Choroid plexus epithelial cell (primary cell): ENCODE measurements around the gene E2F3.

ENCODE experiments used
- DNase-seq: peaks from one replicate; pipeline ENCODE4 v3.0.0-alpha.2; 2010; ENCODE audit warnings: low read depth
- H3K4me3 ChIP-seq: 2 replicates; pipeline ENCODE4 v1.5.1; 2011; ENCODE audit warnings: low read depth, mild to moderate bottlenecking, control low read depth, low read length, moderate library complexity
- CTCF ChIP-seq: conservative IDR thresholded peaks from 2 replicates; pipeline ENCODE4 v1.5.1; 2011; ENCODE audit warnings: low read depth, mild to moderate bottlenecking, control low read depth, inconsistent platforms, low read length, moderate library complexity

E2F3 gene

GRCh38 chr6:20402092-20402341 is 338 bp downstream of the E2F3 start:
- DNase-seq: no peak
- TF ChIP-seq CTCF: no peak
- H3K4me3 ChIP-seq: peak overlapping the region; percentile 78

- peak; percentile 20 for DNase-seq
- no peak for TF ChIP-seq CTCF
- peak overlapping the region; percentile 78 for H3K4me3 ChIP-seq
Observed at GRCh38 chr6:20402342-20403069, 827 bp downstream of the E2F3 start.

GRCh38 chr6:20403070-20403765 is 1.5 kb downstream of the E2F3 start:
- H3K4me3 ChIP-seq: peak overlapping the region; percentile 78
- no peak for TF ChIP-seq CTCF
- DNase-seq: peak; percentile 57

GRCh38 chr6:20403766-20404640 is 2.3 kb downstream of the E2F3 start:
- TF ChIP-seq CTCF: no peak
- peak; percentile 62 for DNase-seq

GRCh38 chr6:20404641-20405032 is 3.0 kb downstream of the E2F3 start:
- TF ChIP-seq CTCF: peak; percentile 77
- DNase-seq: peak; percentile 86
- H3K4me3 ChIP-seq: peak overlapping the region; percentile 78

More at GRCh38 chr6:20403766-20404640, 2.3 kb downstream of the E2F3 start:
- H3K4me3 ChIP-seq: peak overlapping the region; percentile 78

- DNase-seq: no peak
- no peak for TF ChIP-seq CTCF
- H3K4me3 ChIP-seq: no peak overlapping the region
Observed at GRCh38 chr6:20408851-20409250, 7.2 kb downstream of the E2F3 start.
